HG03135 (cell line): ENCODE data around the gene ADAMTSL3.
"Not testable (repeated sequence)": the region's sequence is repeated elsewhere in the genome, so short reads cannot be mapped to it uniquely, and the experiment has no call there.

Experiments
- ATAC-seq: cut with Tn5 transposase; IDR thresholded peaks from one replicate; pipeline ENCODE4 v1.9.1; 2021; ENCODE audit warnings: mild to moderate bottlenecking, moderate library complexity; ENCODE audit not compliant: unreplicated experiment

Gene ADAMTSL3

DNA sequence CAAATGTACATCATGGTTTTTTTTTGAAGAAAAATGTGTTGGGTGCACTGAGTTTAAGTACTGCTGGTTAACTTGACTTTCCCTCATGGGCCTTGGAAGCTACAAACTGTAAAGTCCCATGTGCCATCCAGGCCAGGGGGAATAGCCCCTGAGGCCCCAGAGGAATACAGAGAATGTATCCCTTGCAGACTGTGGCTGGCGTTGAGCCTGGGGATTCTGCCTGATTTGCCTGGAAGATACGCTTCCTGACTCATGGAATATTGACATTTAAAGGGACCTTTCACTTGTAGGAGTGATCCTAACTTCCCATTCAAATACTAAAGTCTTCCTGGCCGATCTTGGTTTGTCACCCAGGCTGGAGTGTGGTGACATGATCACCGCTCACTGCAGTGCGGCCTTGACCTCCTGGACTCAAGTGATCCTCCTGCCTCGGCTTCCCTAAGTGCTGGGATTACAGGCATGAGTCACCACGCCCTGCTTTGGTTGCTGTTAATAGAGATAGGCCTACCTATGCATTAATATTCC, 42.0 kb downstream of the ADAMTSL3 start:
- ATAC-seq, result no peak

DNA sequence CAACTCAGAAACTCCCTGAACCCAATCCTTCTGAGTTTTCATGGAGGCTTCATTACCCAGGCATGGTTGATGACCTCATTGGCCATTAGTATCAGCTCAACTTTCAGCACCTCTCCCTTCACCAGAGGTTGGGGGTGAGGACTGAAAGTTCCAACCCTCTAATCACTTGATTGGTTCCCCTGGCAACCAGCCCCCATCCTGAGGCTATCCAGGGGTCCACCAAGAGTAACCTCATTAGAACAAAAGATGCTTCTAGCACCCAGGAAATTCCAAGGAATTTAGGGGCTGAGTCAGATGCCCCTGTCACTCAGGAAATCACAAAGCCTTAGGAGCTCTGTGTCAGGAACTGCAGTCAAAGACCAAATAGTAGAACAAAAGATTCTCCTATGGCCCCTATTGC, 43.8 kb downstream of the ADAMTSL3 start:
- ATAC-seq, result no peak

DNA sequence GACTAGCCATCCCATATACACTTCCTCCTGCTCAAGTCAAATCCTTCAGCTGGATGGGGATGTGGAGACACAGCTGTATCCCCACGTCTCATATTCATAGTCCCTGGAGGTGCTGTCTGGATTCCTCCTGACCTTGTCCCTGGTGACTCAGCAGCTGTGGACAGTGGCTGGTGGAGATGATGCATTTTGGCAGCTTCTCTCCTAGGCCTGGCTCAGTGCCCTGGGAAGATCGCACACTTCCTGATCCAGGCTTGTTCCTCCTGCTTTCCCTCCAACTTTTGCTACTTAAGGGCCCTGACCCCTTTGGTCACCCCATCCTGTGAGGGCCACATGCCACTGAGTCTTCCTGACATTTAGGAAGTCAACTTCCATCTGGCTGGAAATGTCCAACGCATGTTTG, 44.4 kb downstream of the ADAMTSL3 start:
- ATAC-seq, result no peak

DNA sequence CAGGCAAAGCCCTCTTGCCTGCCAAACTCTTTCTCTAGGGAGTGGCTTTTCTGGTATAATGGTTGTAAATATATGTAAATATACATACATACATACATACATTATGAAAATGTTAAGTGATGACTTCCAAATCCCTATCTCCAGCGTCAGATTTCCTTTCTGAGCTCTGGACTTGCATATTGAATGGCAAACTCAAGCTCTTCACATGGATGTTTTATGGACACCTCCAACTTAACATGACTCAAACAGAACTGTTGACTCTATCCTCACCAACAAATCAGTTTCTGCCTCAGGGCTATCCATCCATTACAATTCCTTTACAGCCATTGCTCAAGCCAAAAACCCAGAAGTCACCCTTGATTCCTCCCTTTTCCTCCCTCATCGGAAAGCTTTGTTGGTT, 45.1 kb downstream of the ADAMTSL3 start:
- no peak for ATAC-seq

DNA sequence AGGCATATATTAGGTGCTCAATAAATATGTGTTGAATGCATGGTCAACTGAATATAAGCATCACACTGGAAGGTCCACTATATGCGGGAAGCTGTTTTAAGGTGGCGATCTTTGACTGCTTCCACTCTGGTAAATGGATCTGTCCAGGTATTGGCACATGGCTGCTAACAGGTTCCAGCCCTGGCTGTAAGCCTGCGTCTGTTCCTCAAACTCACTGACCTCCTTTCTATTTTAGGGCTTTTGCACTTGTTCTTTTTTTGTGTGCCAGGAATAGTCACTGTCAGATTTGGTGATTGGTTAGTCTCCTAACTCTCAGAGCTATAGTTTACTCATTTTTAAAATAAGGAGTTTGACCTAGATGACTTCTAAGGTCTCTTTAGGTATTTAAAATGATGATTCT, 46.2 kb downstream of the ADAMTSL3 start:
- ATAC-seq, result no peak

DNA sequence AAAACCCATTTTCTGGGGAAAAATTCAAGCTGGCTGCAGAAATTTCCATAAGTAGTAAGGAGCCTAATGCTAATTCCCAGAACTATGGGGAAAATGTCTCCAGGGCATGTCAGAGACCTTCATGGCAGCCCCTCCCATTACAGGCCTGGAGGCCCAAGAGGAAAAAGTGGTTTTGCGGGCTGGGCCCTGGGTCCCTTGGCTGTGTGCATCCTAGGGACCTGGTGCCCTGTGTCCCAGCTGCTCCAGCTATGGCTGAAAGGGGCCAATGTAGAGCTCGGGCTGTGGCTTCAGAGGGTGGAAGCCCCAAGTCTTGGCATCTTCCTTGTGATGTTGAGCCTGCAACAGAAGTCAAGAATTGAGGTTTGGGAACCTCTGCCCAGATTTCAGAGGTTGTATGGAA, 48.4 kb downstream of the ADAMTSL3 start:
- not testable (repeated sequence) for ATAC-seq

DNA sequence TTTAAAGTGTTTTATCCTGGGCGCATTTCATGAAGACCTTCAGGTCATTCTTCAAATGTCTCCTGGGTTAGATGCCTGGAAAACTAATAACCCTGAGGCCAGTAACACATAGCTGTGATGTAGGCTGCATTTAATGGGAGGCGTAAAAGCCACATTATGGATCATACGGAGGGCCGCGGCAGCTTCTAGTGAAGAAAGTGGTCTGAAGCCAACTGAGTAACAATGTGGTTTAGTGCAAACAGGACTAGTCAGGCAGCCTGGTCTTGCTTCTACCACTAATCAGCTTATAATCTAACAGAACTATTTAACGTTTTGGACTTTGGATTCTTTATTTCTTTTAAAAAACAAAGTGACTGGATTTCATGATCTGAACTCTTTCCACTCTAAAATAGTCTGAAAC, 54.4 kb downstream of the ADAMTSL3 start:
- ATAC-seq, result no peak

DNA sequence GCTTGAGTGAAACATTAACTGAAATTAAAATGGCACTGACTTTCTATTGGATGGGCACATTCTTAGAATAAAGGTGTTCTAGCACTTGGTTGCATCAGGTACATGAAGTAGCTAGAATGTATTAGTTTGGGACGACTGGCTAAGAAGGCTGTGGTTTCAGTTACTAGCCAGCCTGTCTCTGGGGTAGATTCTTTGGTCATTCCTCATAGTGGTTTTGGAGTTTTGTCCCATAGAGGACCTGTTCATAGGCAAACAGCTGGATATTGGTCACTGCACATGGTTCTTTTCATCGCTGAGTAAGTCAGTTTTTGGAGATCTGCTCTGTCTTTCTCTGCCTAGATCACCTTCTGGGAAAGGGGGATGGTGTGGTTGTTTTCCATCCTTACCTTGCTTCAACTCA, 55.3 kb downstream of the ADAMTSL3 start:
- no peak for ATAC-seq

DNA sequence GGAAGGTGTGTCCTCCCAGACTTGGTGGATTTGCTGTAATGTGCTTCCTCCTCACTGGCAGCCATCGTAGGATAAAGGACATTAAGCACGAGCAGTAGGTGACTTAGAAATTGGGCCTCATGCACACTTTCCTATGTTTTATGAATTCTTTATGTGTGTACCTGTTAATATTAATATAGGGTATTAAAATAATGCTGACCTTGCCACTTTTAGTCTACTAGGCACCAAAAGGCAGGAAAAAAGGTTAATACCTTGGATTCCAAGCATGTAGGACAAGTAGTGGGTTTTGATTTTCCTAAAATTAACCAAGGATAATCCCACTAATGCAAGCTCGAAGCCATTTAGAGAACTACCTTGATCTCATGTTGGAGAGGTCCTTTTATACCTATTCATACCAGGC, 55.9 kb downstream of the ADAMTSL3 start:
- no peak for ATAC-seq

DNA sequence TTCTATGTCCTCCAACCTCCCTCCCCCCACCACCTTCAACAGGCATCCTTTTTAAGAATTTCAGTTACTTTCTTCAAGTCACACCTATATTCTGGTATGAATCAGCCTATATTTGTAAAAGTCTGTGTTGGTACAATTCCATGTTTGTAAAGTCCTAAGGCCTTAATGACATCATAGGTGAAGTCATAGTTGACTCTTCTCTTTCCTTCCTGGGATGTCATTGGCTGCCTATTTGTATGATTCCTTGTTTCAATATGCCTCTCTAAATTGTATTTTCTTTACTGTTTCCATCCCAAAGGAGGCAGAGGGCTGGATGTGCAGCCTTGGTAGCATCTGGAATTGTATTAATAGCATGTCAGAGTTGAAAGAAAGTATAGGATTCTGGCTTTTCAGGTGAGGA, 56.5 kb downstream of the ADAMTSL3 start:
- no peak for ATAC-seq

DNA sequence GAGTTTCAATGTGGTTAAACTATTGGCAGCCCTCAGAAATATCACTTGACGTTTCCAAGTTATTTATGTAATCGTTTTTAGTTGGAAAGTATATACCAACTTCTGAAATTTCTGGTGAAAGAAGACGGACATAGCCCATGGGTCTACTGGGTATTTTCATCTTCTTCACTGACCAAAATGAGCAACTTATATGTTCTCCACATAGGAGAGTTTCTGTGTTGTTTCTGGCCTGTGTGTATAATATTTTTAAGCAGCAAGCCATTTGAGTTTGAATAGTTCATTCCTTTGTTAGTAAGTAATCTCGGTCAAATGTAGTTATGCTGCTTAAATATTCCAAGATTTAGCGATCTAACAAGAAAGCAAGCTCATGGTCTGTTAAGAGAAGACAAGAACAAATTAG, 57.3 kb downstream of the ADAMTSL3 start:
- no peak for ATAC-seq

DNA sequence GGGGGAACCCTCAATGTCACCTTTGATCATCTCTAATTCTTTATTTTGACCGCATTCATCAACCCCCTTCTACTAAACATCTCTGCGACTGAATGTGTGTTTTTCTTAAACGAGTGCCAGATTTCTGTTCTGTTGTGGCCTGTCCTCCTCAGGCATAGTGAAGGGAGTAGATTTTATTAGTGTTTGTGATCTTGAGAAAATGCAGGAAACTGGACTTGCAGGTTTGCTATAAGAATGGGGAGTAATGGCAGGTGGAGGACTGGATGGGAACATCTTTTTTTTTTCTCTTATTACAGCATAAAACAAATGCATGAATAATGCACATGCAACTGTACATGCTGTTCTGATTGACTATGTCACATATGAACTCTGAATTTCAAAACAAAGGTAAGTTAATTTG, 59.3 kb downstream of the ADAMTSL3 start:
- no peak for ATAC-seq

DNA sequence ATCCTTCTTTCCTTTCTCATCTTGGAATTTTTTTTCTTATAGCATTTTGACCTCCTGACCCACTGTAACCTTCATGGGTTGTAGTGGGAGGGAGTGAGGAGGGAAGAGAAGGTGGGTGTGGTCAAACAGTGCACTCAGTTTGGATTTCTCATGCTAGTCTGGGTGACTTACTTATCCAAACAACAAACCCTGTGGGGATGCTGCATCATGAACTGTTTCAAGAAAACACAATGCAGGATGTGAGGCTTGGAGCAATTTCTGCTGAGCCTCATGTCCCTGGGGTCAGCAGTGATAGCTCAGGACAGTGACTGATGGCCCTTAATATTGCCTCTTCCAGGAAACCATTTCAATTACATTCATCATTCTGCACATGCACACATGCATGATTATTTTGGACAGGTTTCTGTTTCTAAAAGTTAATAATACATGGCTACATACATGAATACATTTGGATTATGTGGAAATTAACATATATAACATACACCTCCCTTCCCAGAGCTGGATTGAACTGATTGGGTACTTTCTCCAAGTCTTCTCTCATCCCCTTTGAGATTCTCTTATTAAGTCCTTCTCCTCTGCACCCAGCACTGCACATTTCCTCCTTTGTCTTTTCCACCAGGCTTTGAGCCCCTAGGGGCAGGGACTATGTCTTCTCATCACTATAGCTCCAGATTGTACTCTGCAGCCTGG, 61.2 kb downstream of the ADAMTSL3 start:
- no peak for ATAC-seq

DNA sequence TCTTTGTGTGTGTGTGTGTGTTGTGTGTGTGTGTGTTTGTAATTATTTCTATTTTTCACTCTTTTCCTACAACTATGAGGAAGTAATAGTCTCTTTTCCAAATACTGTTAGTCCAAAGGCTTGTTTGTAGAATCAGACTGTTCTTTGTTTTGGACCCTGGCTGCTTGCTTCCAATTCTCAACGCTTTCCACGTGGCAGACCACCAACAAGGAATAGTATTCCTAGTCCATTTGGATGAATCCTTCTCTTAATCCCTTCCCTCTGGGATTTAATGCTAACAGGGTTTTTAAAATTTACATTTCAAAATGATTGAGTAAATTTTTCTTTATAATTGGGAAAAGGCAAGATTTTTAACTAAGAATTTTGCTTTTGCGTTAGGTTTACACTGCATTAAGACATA, 62.7 kb downstream of the ADAMTSL3 start:
- no peak for ATAC-seq

DNA sequence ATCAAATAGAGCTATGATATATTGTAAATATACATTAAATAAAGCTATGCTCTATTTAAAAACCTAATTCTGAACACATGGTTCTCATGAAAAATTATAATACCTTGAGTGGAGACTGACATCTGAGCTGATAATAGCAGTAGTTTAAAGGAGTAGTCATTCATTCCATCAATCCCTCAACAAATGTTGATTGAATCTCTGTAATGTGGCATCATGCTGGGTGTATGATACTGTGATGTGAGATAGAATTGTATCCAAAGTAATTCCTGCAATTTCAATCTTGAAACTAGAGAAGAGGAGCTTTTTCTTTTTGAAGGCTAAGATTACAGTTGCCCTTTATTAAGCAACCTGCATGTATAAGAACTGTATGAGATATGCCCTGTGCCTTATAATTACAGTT, 63.1 kb downstream of the ADAMTSL3 start:
- ATAC-seq, result no peak

DNA sequence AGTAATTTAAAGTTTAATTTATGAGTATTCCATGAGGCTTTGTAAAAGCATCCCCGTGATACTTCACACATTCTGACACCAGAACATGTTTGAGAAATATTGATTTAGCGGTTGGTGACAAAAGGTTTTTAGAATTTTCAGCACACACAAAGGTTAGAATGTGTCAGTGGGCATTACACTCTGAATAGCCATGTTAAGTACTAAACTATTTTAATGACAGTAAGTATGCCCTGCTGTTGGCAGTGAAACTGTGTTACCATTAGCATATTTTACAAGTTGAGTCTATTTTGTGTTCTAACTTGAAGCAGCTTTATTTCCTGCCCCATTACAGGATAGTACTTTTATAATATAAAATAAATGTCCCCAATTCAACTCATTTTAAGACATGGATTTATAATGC, 66.5 kb downstream of the ADAMTSL3 start:
- no peak for ATAC-seq

DNA sequence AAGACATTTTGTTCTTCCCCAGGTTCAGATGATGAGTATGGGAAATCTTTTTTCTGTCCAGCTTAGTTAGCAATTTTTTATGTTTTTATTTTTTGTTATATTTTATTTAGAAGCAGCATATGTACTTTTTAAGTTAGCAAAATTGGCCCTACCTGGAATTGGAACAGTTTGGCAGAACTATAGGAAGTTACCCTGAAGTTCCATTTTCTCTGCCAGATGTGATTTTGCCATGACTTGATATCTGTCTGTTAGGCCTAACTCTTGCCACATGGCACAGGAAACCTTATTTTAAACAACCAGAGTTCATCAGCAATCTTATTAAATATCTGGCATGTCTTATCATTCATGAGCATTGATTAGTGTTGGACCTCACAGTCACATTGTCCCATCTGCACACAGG, 67.1 kb downstream of the ADAMTSL3 start:
- no peak for ATAC-seq

DNA sequence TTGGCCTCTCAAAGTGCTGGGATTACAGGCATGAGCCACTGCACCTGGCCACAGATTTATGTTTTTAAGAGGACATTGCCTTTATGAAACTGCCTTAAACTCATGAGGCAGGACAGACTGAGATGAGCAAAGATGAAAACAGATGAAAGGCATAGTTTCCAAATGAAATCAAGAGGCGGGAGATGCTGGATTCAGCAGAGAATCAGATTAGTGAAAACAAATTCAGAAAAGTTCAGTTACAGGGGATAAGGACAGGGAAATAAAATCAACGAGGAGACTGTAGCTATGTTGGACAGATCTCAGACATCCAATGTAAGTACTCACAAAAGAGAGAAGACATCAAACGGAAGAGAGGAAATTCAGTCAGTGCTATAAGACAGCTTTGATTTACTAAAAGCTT, 68.1 kb downstream of the ADAMTSL3 start:
- no peak for ATAC-seq

DNA sequence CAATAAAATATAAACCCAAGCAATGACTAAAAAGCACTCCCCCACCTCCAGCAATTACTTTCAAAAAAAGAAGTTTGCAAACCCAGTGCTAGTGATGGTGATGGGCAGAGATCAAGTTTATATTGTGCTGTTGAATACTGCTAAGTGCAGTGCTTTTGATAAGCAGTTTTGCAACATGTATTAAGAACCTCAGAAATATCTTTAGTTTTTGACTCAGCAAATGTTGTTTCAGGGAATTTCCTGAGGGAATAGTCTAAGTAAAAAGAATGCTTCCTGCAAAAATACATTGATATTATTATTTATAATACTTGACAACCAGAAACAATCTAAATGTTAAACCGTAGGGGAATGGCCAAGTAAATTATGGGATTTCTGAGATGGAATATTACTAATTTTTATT, 69.3 kb downstream of the ADAMTSL3 start:
- ATAC-seq, result no peak

DNA sequence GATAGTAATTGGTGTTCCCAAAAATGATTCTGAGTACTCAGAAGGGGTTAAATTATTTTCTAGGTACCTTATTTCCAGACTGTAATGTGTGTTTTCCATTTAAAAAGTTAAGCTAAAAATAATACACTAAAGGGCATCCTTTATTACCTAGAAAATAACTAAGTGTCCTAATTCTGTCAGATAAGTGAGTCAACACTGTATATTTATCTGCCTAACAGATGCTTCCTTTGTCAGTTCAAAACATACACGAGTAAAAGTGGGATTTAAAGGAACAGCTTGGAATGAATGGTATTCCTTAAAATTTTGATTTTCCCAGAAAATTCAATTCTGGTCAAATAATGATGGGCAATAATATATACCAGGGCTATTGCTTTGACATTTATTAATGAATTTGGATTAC, 78.3 kb downstream of the ADAMTSL3 start:
- no peak for ATAC-seq

DNA sequence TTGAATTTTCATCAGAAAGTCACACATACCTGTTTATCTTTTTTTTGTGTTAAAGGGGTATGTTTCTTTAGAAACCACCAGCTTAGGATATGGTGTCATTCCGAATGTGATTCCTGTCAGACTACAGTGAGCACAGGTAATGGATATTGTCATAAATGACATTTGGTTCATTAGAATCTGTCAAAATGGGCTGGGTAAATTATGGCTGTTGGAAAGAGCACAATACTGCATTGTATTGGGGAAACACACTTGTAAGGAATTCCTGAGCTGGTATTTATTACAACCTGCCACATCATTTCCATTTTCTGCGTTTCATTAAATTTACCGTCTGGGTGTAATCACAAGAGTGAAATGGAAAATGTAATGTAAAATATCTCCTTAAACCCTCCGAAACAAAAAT, 78.8 kb downstream of the ADAMTSL3 start:
- ATAC-seq, result no peak

DNA sequence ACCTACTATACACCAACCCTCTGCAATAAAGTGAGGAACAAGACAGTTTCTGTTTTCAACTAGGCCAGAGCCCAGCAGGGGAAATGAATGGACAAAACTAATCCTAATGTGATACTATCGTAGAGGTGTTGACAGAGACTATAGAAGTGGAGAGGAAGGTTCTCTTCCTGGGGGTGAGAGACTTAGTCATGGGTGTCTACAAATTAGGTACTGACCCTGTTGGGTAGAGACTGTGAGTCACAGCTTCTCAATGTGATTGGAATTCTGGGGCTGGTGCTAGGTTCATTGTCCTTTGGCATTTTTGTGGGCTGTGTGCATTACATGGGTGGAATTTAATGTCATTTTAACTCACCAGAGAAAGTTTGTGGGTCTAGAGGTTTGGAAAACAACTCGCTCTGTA, 79.3 kb downstream of the ADAMTSL3 start:
- ATAC-seq, result no peak

DNA sequence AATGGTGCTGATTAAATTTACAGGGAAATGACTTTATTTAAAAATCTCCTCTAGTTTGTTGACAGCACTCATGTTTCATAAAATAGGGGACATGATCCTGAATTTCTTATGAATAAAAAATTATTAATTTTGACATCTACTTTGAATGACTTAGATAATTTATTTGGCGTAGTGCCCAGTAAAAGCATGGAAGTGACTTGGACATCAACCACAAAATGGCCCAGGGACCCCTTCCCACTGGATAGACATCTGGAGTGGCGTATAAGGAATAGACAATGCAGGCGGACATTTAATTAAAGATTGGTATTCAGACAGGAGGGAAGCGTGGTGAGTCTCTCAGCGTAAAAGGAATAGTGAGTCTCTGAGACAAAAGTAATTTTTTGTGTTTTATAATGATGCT, 79.8 kb downstream of the ADAMTSL3 start:
- no peak for ATAC-seq
